Fibroblast of villous mesenchyme (primary cell): ENCODE measurements around the gene DVL1. TPM values are rescaled to one million over a fixed set of nuclear protein-coding genes. Genes with fewer than 3 reads are reported as not detected.
"Not testable (repeated sequence)": the region's sequence is repeated elsewhere in the genome, so short reads cannot be mapped to it uniquely, and the experiment has no call there.

Experiments used
- DNase-seq: peaks from one replicate; pipeline ENCODE4 v3.0.0-alpha.2; 2010; ENCODE audit warnings: low read depth
- H3K4me3 ChIP-seq: 2 replicates; pipeline ENCODE4 v1.5.1; 2011; ENCODE audit warnings: low read depth, mild to moderate bottlenecking, low read length
- total RNA-seq: library from RNA; depleted of rRNA; stranded (reverse); fragments of >200 nt; gene quantifications from 2 replicates; pipeline ENCODE4 v1.2.3, GENCODE V29; 2012
- TF ChIP-seq, protein P1 (sequence below): IDR thresholded peaks from 2 replicates; pipeline ENCODE4 v1.5.1; 2012; ENCODE audit warnings: low read depth, mild to moderate bottlenecking, low read length; ENCODE audit not compliant: insufficient read depth

Gene DVL1
- total RNA-seq, 1 donor: 69.5 TPM

DNA sequence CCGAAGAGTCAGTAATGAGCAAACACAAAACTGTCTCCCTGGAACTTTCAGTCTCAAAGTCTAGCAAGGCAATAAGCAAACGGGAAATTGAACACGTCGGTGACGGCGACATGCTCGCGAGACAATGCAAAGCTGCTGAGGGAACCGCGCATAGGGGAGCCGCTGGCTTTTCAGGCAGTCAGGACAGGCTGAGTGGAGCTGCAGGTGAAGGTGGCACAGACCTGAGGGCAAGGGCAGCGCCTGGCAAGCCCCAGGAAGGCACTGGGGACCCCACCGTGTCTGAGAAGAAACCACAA, 29.6 kb downstream of the DVL1 start:
- no peak overlapping the region for H3K4me3 ChIP-seq
- no peak for DNase-seq
- TF ChIP-seq, protein P1, sequence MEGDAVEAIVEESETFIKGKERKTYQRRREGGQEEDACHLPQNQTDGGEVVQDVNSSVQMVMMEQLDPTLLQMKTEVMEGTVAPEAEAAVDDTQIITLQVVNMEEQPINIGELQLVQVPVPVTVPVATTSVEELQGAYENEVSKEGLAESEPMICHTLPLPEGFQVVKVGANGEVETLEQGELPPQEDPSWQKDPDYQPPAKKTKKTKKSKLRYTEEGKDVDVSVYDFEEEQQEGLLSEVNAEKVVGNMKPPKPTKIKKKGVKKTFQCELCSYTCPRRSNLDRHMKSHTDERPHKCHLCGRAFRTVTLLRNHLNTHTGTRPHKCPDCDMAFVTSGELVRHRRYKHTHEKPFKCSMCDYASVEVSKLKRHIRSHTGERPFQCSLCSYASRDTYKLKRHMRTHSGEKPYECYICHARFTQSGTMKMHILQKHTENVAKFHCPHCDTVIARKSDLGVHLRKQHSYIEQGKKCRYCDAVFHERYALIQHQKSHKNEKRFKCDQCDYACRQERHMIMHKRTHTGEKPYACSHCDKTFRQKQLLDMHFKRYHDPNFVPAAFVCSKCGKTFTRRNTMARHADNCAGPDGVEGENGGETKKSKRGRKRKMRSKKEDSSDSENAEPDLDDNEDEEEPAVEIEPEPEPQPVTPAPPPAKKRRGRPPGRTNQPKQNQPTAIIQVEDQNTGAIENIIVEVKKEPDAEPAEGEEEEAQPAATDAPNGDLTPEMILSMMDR: no peak

DNA sequence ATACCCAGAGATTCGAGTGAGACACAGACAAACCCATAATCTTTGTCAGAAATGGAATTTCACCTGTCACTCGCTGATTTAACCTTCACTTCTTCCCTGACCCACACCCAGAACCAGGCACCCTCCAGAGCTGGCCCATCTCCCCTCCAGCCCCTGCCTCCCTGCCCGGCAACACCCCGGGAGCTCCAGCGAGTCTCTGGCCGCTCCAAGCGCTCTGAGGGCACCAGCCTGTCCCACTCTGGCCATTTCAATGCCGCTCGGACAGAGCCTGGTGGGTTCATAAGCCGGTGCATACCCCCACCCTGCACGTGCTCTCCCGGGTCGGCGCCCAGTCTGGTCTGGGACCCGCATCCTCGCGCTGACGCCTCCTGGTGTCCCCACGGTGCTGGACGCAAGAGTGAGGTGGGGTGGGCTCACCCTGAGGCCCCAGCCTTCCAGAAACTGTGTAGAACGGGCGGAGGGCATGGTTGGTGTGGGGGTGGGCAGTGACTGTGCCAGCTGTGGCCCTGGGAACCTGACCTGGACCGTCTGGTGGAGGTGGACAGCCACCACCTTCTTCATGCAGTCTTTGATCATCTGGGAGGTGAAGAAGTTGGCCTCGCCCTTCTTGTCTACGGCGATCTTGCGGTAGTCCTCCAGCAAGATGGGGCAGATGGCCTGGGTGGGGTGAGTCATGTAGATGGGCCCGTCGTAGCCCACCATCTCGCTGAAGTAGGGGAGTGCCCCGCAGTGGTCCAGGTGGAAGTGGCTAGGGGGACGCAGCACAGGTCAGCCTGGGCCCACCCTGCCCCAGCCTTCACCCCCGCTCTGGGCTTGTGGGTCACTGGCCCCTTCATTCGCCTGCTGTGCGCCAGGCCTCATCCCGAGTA, 30.2 kb downstream of the DVL1 start:
- no peak overlapping the region for H3K4me3 ChIP-seq
- DNase-seq: no peak
- TF ChIP-seq, protein P1: no peak

DNA sequence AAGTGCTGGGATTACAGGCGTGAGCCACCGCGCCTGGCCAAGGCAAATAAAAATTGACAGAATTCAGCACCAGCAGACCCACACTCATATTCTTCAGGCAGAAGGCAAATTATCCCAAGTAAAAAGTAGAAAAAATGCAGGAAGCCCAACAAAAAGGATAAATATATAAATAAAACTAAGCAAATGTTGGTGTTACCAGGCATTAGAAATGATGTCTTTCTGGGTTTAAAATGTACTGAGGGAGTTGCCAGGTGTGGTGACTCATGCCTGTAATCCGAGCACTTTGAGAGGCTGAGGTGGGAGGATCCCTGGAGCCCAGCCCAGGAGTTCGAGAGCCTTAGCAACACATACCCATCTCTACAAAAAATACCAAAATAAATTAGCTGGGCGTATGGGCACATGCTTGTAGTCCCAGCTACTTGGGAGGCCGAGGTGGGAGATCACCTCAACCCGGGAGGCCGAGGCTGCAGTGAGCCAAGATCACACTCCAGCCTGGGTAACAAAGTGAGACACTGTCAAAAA, 31.0 kb downstream of the DVL1 start:
- TF ChIP-seq, protein P1: no peak
- peak; percentile 93 for DNase-seq
- no peak overlapping the region for H3K4me3 ChIP-seq

DNA sequence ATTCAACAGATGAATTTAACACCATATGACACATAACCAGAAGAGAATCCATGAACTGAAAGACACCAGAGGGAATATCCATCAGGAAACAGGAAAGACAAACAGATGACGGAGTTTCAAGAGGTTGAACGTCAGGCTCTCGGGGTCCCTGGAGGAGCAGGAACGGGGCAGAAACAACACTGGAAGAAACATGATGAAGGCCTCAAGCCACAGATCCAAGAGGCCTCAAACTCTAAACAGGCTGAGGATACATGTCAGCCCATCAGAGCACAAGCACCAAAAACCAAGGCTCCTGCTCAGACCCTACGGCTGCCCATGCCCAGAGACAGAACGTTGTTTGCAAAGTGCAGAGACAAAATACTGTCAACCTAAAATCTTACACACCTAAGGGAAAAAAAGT, 31.8 kb downstream of the DVL1 start:
- H3K4me3 ChIP-seq: no peak overlapping the region
- TF ChIP-seq, protein P1: no peak
- DNase-seq: no peak

DNA sequence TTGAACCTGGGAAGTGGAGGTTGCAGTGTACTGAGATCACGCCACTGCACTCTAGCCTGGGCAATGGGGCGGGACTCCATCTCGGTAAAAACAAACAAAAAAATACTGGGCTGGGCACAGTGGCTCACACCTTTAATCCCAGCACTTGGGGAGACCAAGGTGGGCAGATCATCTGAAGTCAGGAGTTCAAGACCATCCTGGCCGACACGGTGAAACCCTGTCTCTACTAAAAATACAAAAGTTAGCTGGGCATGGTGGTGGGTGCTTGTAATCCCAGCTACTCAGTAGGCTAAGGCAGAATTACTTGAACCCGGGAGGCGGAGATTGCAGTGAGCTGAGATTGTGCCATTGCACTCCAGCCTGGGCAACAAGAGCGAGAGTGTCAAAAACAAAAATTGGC, 33.0 kb downstream of the DVL1 start:
- DNase-seq, H3K4me3 ChIP-seq: not testable (repeated sequence)

DNA sequence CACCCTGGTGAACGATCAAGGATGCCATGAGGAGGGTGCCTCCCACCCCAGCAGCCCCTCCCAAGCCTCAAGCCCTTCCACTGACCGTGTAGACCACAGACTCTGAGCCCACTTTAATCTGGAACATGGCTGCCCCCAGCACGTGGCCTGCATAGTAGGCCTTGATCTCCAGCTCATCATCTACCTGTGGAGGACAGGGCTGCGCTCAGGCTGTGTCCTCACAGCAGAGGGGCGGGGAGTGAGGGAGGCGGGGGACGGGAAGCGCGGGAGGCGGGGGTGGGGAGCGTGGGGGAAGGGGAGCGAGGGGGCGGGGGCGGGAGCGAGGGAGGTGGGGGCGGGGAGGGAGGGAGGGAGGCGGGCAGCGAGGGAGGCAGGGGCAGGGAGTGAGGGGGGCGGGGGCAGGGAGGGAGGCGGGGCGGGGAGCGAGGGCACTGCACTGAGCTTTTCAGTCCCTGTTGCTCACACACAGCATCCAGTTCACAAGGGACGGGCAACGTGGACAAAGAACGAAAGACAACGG, 33.7 kb downstream of the DVL1 start:
- no peak overlapping the region for H3K4me3 ChIP-seq
- DNase-seq: no peak
- TF ChIP-seq, protein P1: no peak

DNA sequence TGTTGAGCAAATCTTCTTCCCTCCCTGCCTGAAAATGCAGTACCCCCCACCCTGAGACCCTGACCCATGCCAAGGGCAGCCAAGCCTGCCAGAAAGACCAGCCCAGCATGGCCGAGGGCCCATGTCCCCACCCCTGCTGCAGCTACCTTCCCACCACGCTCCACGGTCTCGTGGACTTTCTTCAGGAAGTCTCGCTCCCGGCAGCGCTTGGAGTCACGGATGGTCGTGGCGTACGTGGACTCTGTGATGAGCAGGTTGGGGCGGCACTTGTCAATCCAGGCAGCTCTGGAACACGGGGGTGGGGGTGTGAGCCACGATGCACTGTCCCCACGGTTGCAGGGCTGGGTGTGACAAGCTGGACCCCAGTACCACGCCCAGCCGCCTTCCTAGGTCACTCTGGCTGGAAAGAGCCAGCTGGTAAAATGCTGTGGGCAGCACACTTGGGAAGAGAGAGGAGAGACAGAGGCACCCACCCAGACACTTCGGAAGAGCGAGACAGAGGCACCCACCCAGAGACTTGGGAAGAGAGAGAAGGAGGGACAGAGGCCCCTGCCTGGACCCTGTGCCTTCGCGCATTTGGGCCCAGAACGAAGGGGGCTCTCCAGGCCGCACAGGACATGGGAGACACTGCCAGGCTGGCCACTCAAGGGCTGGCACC, 34.4 kb downstream of the DVL1 start:
- TF ChIP-seq, protein P1: no peak

More for the DNA sequence above, 34.4 kb downstream of the DVL1 start:
- no peak overlapping the region for H3K4me3 ChIP-seq
- no peak for DNase-seq
